Measurements from ENCODE around the gene ALOXE3. TPM values are rescaled to one million over a fixed set of nuclear protein-coding genes. Genes with fewer than 3 reads are reported as not detected.
"Not testable (repeated sequence)": the region's sequence is repeated elsewhere in the genome, so short reads cannot be mapped to it uniquely, and the experiment has no call there.

Gene ALOXE3
- total RNA-seq, 2 experiments from 2014 or later, result 0.81 to 0.91 TPM

- H3K4me1 ChIP-seq (ENCODE audit: insufficient read depth, low read length), result peaks cover 20% of the 10 kb centered on the region
- no peaks in the 10 kb centered on the region for H3K9me3 Mint-ChIP-seq
- H3K4me3 ChIP-seq (ENCODE audit: low read length), result peak overlapping the region; percentile 77
- H3K27me3 Mint-ChIP-seq, result no peaks in the 10 kb centered on the region
- no peak overlapping the region for H3K27ac ChIP-seq (ENCODE audit: low read depth in 1 of 2, low read length in 2 of 2)
- peak overlapping the region; percentile 76 for H3K27ac Mint-ChIP-seq
- ATAC-seq (ENCODE audit: poor library complexity) (no peak), DNase-seq (no peak)
- no peaks in the 10 kb centered on the region for H3K27me3 ChIP-seq (ENCODE audit: control insufficient read depth in 1 of 2, insufficient read depth in 2 of 2, low read length in 2 of 2)
- intact Hi-C loops (cut with DNase I, micrococcal nuclease), result loop anchor here in 1 of 2 experiments (1.0 to 2.0 kb wide), 3 partner anchors 30 to 220 kb away; partner anchors contain the start of gene ALOXE3
- TF ChIP-seq, protein P1, sequence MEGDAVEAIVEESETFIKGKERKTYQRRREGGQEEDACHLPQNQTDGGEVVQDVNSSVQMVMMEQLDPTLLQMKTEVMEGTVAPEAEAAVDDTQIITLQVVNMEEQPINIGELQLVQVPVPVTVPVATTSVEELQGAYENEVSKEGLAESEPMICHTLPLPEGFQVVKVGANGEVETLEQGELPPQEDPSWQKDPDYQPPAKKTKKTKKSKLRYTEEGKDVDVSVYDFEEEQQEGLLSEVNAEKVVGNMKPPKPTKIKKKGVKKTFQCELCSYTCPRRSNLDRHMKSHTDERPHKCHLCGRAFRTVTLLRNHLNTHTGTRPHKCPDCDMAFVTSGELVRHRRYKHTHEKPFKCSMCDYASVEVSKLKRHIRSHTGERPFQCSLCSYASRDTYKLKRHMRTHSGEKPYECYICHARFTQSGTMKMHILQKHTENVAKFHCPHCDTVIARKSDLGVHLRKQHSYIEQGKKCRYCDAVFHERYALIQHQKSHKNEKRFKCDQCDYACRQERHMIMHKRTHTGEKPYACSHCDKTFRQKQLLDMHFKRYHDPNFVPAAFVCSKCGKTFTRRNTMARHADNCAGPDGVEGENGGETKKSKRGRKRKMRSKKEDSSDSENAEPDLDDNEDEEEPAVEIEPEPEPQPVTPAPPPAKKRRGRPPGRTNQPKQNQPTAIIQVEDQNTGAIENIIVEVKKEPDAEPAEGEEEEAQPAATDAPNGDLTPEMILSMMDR (IDR thresholded peaks at IDR 0.05), result peak; percentile 10
- H3K4me3 Mint-ChIP-seq, result peak overlapping the region; percentile 92
- no peaks in the 10 kb centered on the region for H3K36me3 ChIP-seq (ENCODE audit: insufficient read depth, low read length)
- CTCF ChIA-PET, result interaction anchor here (0.6 to 2.0 kb wide), 5 partner anchors 19 to 676 kb away, joined by 3 to 24 read pairs (median 5); partner anchors contain the start of gene ALOXE3
- peaks cover 4% of the 10 kb centered on the region for H3K36me3 Mint-ChIP-seq (ENCODE audit: low read depth)
- H3K9me3 ChIP-seq (ENCODE audit: control insufficient read depth in 1 of 2, insufficient read depth in 1 of 2, low read length in 2 of 2), result no peaks in the 10 kb centered on the region
- H3K4me1 Mint-ChIP-seq (ENCODE audit: low read depth), result peaks cover 15% of the 10 kb centered on the region
- POLR2A ChIA-PET, result interaction anchor here (1.3 to 1.6 kb wide), 3 partner anchors 40 to 167 kb away, joined by 3 to 17 read pairs (median 4); partner anchors contain the start of gene CTC1
These were observed 38.0 kb downstream of the ALOXE3 start for GRCh38 chr17:8080208-8080798.

- peak; percentile 80 for ATAC-seq (ENCODE audit: poor library complexity)
- H3K4me3 Mint-ChIP-seq, result peak overlapping the region; percentile 92
- ChIA-PET POLR2A (interaction anchor here (0.5 to 1.6 kb wide), 13 partner anchors 14 to 244 kb away, joined by 3 to 17 read pairs (median 4); partner anchors contain the start of gene CTC1), CTCF (interaction anchor here (0.6 to 2.0 kb wide), 18 partner anchors 9 to 675 kb away, joined by 3 to 24 read pairs (median 4); partner anchors contain the start of gene ALOXE3)
- peak overlapping the region; percentile 76 for H3K27ac Mint-ChIP-seq
- TF ChIP-seq, protein P1 (IDR thresholded peaks at IDR 0.05), result peak; percentile 82
- Histone ChIP-seq H3K4me3 (ENCODE audit: low read length) (peak overlapping the region; percentile 77), H3K4me1 (ENCODE audit: insufficient read depth, low read length) (peaks cover 20% of the 10 kb centered on the region), H3K36me3 (ENCODE audit: insufficient read depth, low read length) (no peaks in the 10 kb centered on the region), H3K27me3 (ENCODE audit: control insufficient read depth in 1 of 2, insufficient read depth in 2 of 2, low read length in 2 of 2) (peaks cover 4 to 6% of the 10 kb centered on the region in 2 experiments), H3K9me3 (ENCODE audit: control insufficient read depth in 1 of 2, insufficient read depth in 1 of 2, low read length in 2 of 2) (no peaks in the 10 kb centered on the region), H3K27ac (ENCODE audit: low read depth in 1 of 2, low read length in 2 of 2) (peak overlapping the region; percentile 52 to 70)
- H3K36me3 Mint-ChIP-seq (ENCODE audit: low read depth), result peaks cover 4% of the 10 kb centered on the region
- peak; percentile 66 to 92 (median 76) for DNase-seq
- peaks cover 17% of the 10 kb centered on the region for H3K4me1 Mint-ChIP-seq (ENCODE audit: low read depth)
- intact Hi-C loops (cut with DNase I, micrococcal nuclease), result loop anchor here in 1 of 2 experiments (1.0 to 2.0 kb wide), 3 partner anchors 31 to 221 kb away; partner anchors contain the start of gene ALOXE3
- no peaks in the 10 kb centered on the region for H3K9me3 Mint-ChIP-seq
- H3K27me3 Mint-ChIP-seq, result peaks cover 7% of the 10 kb centered on the region
These were observed 38.8 kb downstream of the ALOXE3 start for GRCh38 chr17:8079291-8080207.

DNA sequence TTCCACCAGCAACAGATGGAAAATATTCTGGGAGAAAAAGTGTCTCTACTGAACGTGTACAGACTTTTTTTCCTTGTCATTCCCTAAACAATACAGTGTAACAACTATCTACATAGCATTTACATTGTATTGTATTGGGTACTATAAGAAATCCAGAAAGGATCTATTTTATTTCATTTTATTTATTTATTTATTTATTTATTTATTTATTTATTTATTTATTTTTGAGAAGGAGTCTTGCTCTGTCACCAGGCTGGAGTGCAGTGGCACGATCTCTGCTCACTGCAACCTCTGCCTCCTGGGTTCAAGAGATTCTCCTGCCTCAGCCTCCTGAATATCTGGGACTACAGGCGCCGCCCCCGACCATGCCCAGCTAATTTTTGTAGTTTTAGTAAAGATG lies 40.4 kb downstream of the ALOXE3 start:
- H3K27ac ChIP-seq (ENCODE audit: low read depth in 1 of 2, low read length in 2 of 2); H3K36me3 Mint-ChIP-seq (ENCODE audit: low read depth); intact Hi-C loops (cut with DNase I, micrococcal nuclease); CTCF ChIA-PET; ATAC-seq (ENCODE audit: poor library complexity); H3K27ac Mint-ChIP-seq; H3K36me3 ChIP-seq (ENCODE audit: insufficient read depth, low read length); H3K9me3 ChIP-seq (ENCODE audit: control insufficient read depth in 1 of 2, insufficient read depth in 1 of 2, low read length in 2 of 2); DNase-seq; H3K4me3 ChIP-seq (ENCODE audit: low read length); H3K9me3 Mint-ChIP-seq: not testable (repeated sequence)
- Histone ChIP-seq H3K27me3 (ENCODE audit: control insufficient read depth in 1 of 2, insufficient read depth in 2 of 2, low read length in 2 of 2) (peaks cover 13 to 18% of the 10 kb centered on the region in 2 experiments), H3K4me1 (ENCODE audit: insufficient read depth, low read length) (peaks cover 34% of the 10 kb centered on the region)
- POLR2A ChIA-PET, result interaction anchor here (1.1 kb wide), 1 partner anchor 41 kb away, joined by 3 read pairs; no protein-coding TSS in a partner anchor
- H3K27me3 Mint-ChIP-seq, result peaks cover 22% of the 10 kb centered on the region
- peaks cover 33% of the 10 kb centered on the region for H3K4me1 Mint-ChIP-seq (ENCODE audit: low read depth)
- H3K4me3 Mint-ChIP-seq, result peak overlapping the region; percentile 69
